ENCODE measurements around the gene KIAA1217. TPM values are rescaled to one million over a fixed set of nuclear protein-coding genes. Genes with fewer than 3 reads are reported as not detected.

KIAA1217 gene
- total RNA-seq, 3 donors from 2014 or later (not counting 1 experiment from before 2014, with no cell fraction given): not detected

DNA sequence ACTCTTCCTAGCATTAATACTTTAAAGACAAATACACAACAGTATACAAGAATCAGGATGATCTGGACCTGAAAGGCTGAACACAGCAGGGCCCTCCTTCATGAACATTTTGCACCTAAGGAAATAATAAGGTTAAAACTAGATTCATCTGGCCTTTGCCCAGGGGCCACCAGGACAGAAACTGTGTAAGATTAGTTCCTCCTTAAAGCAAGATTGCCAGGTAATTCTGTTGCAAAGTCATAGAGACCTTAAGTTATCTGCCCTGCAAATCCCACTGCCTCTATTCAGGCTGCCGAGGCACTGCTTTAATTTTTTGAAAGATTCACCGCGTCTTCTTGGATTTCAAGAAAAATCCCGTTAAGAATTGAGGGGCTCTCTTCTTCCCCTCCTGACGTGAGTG is 1.6 kb upstream of the KIAA1217 start:
- peaks cover 24 to 41% of the 10 kb centered on the region in 2 donors for H3K27me3 Mint-ChIP-seq (ENCODE audit: low read depth in 2 of 2)

DNA sequence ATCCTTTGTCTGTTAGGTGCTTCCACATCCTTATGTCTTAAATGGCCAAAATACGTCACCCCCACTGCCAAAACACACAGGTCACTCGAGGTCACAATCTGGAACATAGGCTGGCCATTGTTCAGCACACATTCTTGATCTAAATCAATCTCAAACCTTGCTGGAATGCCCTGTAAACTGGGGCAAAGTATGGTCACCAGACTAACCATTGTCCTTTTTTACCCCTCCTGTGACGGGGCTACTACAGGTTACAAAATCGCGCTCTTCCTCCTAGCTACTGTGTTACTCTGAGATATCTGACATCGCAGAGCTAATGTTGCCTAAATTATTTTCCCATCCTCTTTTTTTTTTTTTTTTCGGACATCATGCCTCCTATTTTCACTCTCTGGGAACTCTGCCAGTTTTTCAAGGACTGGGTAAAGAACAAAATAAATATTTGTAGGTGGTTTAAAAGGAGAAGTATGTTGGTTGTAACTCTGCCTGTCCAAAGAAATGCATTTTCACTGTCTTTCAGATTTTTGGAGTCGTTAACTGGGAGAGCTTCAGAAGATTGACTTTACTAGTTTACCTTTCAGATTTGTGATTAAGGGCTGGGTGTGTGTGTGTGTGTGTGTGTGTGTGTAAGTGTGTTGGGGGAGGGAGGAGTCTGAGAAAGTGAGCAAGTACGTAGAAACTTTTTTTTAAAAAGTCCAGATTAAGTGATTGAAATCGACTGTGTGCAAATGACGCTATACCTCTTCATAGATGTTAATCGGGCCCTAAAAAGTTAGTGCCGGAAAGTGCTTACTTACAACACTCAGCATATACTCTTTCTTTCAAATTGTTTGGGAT is 942 bp upstream of the KIAA1217 start:
- WGBS (ENCODE audit: insufficient coverage): 84% methylated on average over 10 of the region's 13 CpGs
- peaks cover 4% of the 10 kb centered on the region for H3K27me3 ChIP-seq (ENCODE audit: control insufficient read depth, insufficient read depth, low read length)
- H3K36me3 ChIP-seq (ENCODE audit: control insufficient read depth, insufficient read depth, low read length): no peaks in the 10 kb centered on the region
- no peaks in the 10 kb centered on the region for H3K9me3 ChIP-seq (ENCODE audit: control insufficient read depth, insufficient read depth, low read length)
- H3K9me3 Mint-ChIP-seq: peaks cover 2 to 3% of the 10 kb centered on the region in 2 donors
- no peaks in the 10 kb centered on the region for H3K36me3 Mint-ChIP-seq
- intact Hi-C loops (cut with micrococcal nuclease): no loop called here
- ATAC-seq (no peak), DNase-seq (no peak)
- H3K27ac Mint-ChIP-seq: no peak overlapping the region
- peaks cover 24 to 41% of the 10 kb centered on the region in 2 donors for H3K27me3 Mint-ChIP-seq (ENCODE audit: low read depth in 2 of 2)
- no peaks in the 10 kb centered on the region for H3K4me1 ChIP-seq (ENCODE audit: control insufficient read depth, insufficient read depth, low read length)
- no peaks in the 10 kb centered on the region for H3K4me1 Mint-ChIP-seq
- H3K27ac ChIP-seq (ENCODE audit: low read length): no peak overlapping the region
- no peak overlapping the region for H3K4me3 Mint-ChIP-seq
- TF ChIP-seq, protein P1, sequence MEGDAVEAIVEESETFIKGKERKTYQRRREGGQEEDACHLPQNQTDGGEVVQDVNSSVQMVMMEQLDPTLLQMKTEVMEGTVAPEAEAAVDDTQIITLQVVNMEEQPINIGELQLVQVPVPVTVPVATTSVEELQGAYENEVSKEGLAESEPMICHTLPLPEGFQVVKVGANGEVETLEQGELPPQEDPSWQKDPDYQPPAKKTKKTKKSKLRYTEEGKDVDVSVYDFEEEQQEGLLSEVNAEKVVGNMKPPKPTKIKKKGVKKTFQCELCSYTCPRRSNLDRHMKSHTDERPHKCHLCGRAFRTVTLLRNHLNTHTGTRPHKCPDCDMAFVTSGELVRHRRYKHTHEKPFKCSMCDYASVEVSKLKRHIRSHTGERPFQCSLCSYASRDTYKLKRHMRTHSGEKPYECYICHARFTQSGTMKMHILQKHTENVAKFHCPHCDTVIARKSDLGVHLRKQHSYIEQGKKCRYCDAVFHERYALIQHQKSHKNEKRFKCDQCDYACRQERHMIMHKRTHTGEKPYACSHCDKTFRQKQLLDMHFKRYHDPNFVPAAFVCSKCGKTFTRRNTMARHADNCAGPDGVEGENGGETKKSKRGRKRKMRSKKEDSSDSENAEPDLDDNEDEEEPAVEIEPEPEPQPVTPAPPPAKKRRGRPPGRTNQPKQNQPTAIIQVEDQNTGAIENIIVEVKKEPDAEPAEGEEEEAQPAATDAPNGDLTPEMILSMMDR (IDR thresholded peaks at IDR 0.05): no peak
- H3K4me3 ChIP-seq (ENCODE audit: low read length): no peak overlapping the region

More for the DNA sequence above, 1.6 kb upstream of the KIAA1217 start:
- H3K27ac Mint-ChIP-seq: no peak overlapping the region
- no peak overlapping the region for H3K27ac ChIP-seq (ENCODE audit: low read length)
- no peaks in the 10 kb centered on the region for H3K4me1 Mint-ChIP-seq
- no peak overlapping the region for H3K4me3 Mint-ChIP-seq
- peaks cover 2 to 3% of the 10 kb centered on the region in 2 donors for H3K9me3 Mint-ChIP-seq
- WGBS (ENCODE audit: insufficient coverage): 89% methylated on average over 5 of the region's 5 CpGs
- H3K27me3 ChIP-seq (ENCODE audit: control insufficient read depth, insufficient read depth, low read length): peaks cover 4% of the 10 kb centered on the region
- TF ChIP-seq, protein P1 (IDR thresholded peaks at IDR 0.05): no peak
- DNase-seq (no peak), ATAC-seq (no peak)
- no peak overlapping the region for H3K4me3 ChIP-seq (ENCODE audit: low read length)
- no peaks in the 10 kb centered on the region for H3K9me3 ChIP-seq (ENCODE audit: control insufficient read depth, insufficient read depth, low read length)
- H3K36me3 ChIP-seq (ENCODE audit: control insufficient read depth, insufficient read depth, low read length): no peaks in the 10 kb centered on the region
- no peaks in the 10 kb centered on the region for H3K4me1 ChIP-seq (ENCODE audit: control insufficient read depth, insufficient read depth, low read length)
- H3K36me3 Mint-ChIP-seq: no peaks in the 10 kb centered on the region
- intact Hi-C loops (cut with micrococcal nuclease): no loop called here

DNA sequence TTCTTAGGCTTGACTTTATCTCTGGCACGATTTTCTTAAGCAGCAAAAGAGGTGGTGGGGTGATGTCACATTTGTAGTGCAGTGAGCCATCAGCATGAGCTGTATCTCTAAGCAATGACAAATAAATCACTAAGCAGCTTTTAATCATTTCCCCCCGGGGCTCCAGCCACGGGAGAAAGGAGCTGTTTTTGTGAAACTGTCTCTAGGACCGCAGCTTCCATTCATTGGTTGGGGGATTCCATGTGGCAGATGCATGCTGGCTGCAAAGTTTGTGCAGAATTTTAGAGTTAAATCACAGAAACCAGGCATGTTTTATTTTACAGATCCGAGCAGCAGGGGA is 464 bp downstream of the KIAA1217 start:
- no peaks in the 10 kb centered on the region for H3K4me1 ChIP-seq (ENCODE audit: control insufficient read depth, insufficient read depth, low read length)
- 3% methylated on average over 5 of the region's 5 CpGs for WGBS (ENCODE audit: insufficient coverage)
- Mint-ChIP-seq H3K9me3 (peaks cover 2 to 3% of the 10 kb centered on the region in 2 donors), H3K27me3 (ENCODE audit: low read depth in 2 of 2) (peaks cover 24 to 41% of the 10 kb centered on the region in 2 donors), H3K4me3 (no peak overlapping the region), H3K27ac (no peak overlapping the region), H3K4me1 (no peaks in the 10 kb centered on the region), H3K36me3 (no peaks in the 10 kb centered on the region)
- H3K9me3 ChIP-seq (ENCODE audit: control insufficient read depth, insufficient read depth, low read length): no peaks in the 10 kb centered on the region
- H3K36me3 ChIP-seq (ENCODE audit: control insufficient read depth, insufficient read depth, low read length): no peaks in the 10 kb centered on the region
- ATAC-seq (no peak), DNase-seq (no peak)
- intact Hi-C loops (cut with micrococcal nuclease): no loop called here
- H3K4me3 ChIP-seq (ENCODE audit: low read length): no peak overlapping the region
- peaks cover 4% of the 10 kb centered on the region for H3K27me3 ChIP-seq (ENCODE audit: control insufficient read depth, insufficient read depth, low read length)
- H3K27ac ChIP-seq (ENCODE audit: low read length): no peak overlapping the region
- TF ChIP-seq, protein P1 (IDR thresholded peaks at IDR 0.05): no peak
